Body of pancreas (tissue), 4 donors: ENCODE data around the gene CHRNG. TPM values are rescaled to one million over a fixed set of nuclear protein-coding genes. Genes with fewer than 3 reads are reported as not detected.
A peak's percentile ranks its signal among the peaks of the same experiment; 100 is the strongest.

ENCODE experiments used
- ATAC-seq: fragments of 150-250 bp; one replicate; pipeline ENCODE4 v1.9.1; 2016
- DNase-seq, 4 donors: peaks; one replicate each; pipeline ENCODE4 v3.0.0-alpha.2; 2019
- H3K27ac ChIP-seq, 4 donors: fragments of 200-600 bp; sonication (generic); 1 replicate in 3 of 4; 2 replicates in 1 of 4; pipeline versions ENCODE4 v1.5.1 to v1.6.1; 2016 to 2019; ENCODE audit warnings: mild to moderate bottlenecking in 1 of 4, mixed read lengths in 1 of 4, moderate library complexity in 1 of 4
- H3K27me3 ChIP-seq, 2 donors: fragments of 200-600 bp; sonication (generic); one replicate each; pipeline ENCODE4 v1.6.0; 2016; ENCODE audit warnings: mild to moderate bottlenecking in 1 of 2
- H3K36me3 ChIP-seq, 2 donors: fragments of 200-600 bp; sonication (generic); replicated peaks in 1 of 2; 2 replicates each; pipeline ENCODE4 v1.5.1; 2016; ENCODE audit warnings: low read depth in 2 of 2; ENCODE audit not compliant: insufficient read depth in 1 of 2
- H3K4me1 ChIP-seq: fragments of 200-600 bp; sonication (generic); one replicate; pipeline ENCODE4 v1.6.0; 2016
- H3K4me3 ChIP-seq, 2 donors: fragments of 200-600 bp; sonication (generic); 1 replicate in 1 of 2; 2 replicates in 1 of 2; pipeline ENCODE4 v1.5.1; 2016 to 2019
- H3K9me3 ChIP-seq, 3 donors: fragments of 200-600 bp; sonication (generic); 1 replicate in 2 of 3; 2 replicates in 1 of 3; pipeline ENCODE4 v1.5.1; 2016
- POLR2A ChIP-seq, 3 donors: fragments of 450-650 bp; IDR thresholded peaks; one replicate each; pipeline ENCODE4 v1.6.1; 2016; ENCODE audit warnings: antibody characterized with exemption in 3 of 3, mild to moderate bottlenecking in 2 of 3
- WGBS, 2 donors: methylation state at CpG; one replicate each; pipeline ENCODE4 v1.1.5; 2017; 5-methylcytosine and 5-hydroxymethylcytosine counted together
- intact Hi-C: fragments of 100-400 bp; cut with DNase I; formaldehyde crosslinking; loops from one replicate; pipeline ENCODE4 v1.15.1; 2023
- total RNA-seq, 2 donors: library from RNA; depleted of rRNA; stranded (reverse); fragments of >200 nt; gene quantifications; one replicate each; pipeline ENCODE4 v1.1.0, GENCODE V29; 2016
- TF ChIP-seq, protein P1 (sequence below), 7 experiments: fragments of 450-650 bp in 4 of 7; fragments of 200-600 bp in 3 of 7; sonication (generic) in 3 of 7; IDR thresholded peaks; one replicate each; pipeline ENCODE4 v1.5.1; 2016 to 2019; ENCODE audit warnings: antibody characterized with exemption in 7 of 7

The CHRNG gene
- total RNA-seq, 2 donors from 2014 or later = not detected

DNA sequence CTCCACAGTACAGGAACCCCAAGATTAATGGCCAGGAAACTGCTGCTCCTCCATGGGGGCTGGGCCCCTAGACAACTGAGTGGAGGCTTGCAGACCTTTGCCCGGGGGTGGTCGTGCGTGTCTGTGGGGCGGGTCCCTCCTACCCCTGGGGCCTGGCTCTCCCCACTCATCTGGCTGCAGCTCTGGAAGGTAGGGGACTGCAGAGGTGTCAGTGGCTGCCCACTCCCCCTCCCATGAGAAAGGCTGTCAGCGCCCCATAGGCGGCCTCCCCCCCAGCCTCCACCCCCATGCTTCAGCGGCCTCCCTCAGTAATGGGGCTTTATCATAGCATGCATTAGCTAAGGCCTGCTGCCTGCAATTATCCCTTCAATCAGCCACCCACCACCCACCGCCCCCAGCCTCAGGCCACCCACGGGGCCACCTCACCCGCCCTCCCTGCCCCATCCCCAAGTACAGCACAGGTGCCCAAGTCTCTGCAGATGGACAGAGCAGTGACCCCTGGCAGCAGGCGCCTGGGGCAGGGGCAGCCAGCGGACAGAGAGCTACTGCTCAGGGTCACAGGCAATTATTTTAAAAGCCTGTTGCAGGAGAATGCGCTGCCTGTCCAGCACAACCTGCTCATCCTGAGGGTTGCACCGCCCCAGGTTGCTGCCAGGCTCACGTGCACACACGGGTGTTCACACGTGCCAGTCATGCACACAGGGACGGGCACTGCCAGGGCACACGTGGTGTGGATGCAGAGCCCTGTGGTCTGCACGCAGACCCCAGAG, 42.8 kb upstream of the CHRNG start:
- Histone ChIP-seq H3K27ac (no peak overlapping the region), H3K27me3 (no peaks in the 10 kb centered on the region), H3K9me3 (no peaks in the 10 kb centered on the region), H3K4me1 (peaks cover 8% of the 10 kb centered on the region), H3K4me3 (no peak overlapping the region), H3K36me3 (no peaks in the 10 kb centered on the region)
- intact Hi-C loops = no loop called here
- ATAC-seq = no peak
- no peak for DNase-seq
- TF ChIP-seq, protein P1, sequence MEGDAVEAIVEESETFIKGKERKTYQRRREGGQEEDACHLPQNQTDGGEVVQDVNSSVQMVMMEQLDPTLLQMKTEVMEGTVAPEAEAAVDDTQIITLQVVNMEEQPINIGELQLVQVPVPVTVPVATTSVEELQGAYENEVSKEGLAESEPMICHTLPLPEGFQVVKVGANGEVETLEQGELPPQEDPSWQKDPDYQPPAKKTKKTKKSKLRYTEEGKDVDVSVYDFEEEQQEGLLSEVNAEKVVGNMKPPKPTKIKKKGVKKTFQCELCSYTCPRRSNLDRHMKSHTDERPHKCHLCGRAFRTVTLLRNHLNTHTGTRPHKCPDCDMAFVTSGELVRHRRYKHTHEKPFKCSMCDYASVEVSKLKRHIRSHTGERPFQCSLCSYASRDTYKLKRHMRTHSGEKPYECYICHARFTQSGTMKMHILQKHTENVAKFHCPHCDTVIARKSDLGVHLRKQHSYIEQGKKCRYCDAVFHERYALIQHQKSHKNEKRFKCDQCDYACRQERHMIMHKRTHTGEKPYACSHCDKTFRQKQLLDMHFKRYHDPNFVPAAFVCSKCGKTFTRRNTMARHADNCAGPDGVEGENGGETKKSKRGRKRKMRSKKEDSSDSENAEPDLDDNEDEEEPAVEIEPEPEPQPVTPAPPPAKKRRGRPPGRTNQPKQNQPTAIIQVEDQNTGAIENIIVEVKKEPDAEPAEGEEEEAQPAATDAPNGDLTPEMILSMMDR (IDR thresholded peaks at IDR 0.05) = no peak
- no peak for TF ChIP-seq POLR2A (IDR thresholded peaks at IDR 0.05)
- WGBS, 2 donors = 73 to 78% methylated on average over 6 to 20 of the region's 20 CpGs

- intact Hi-C loops = no loop called here
- Histone ChIP-seq H3K4me1 (peaks cover 14% of the 10 kb centered on the region), H3K36me3 (no peaks in the 10 kb centered on the region), H3K27me3 (no peaks in the 10 kb centered on the region), H3K4me3 (no peak overlapping the region), H3K9me3 (no peaks in the 10 kb centered on the region), H3K27ac (no peak overlapping the region)
- ATAC-seq = no peak
- DNase-seq = no peak
- TF ChIP-seq POLR2A (IDR thresholded peaks at IDR 0.05) = no peak
- TF ChIP-seq, protein P1 (IDR thresholded peaks at IDR 0.05) = no peak
- WGBS, 2 donors = 83 to 91% methylated on average over 9 to 13 of the region's 13 CpGs
Measured at GRCh38 chr2:232497348-232497747, 42.1 kb upstream of the CHRNG start.

GRCh38 chr2:232498452-232498851, 41.0 kb upstream of the CHRNG start:
- peaks cover 0 to 3% of the 10 kb centered on the region in 2 donors for H3K27me3 ChIP-seq
- H3K36me3 ChIP-seq = no peaks in the 10 kb centered on the region
- peaks cover 22% of the 10 kb centered on the region for H3K4me1 ChIP-seq
- no peaks in the 10 kb centered on the region for H3K9me3 ChIP-seq
- H3K27ac ChIP-seq = no peak overlapping the region
- intact Hi-C loops = no loop called here
- no peak overlapping the region for H3K4me3 ChIP-seq
- no peak for DNase-seq
- ATAC-seq = no peak
- TF ChIP-seq POLR2A (IDR thresholded peaks at IDR 0.05) = no peak
- TF ChIP-seq, protein P1 (IDR thresholded peaks at IDR 0.05) = no peak
- 86 to 92% methylated on average over 3 of the region's 3 CpGs for WGBS, 2 donors

DNA sequence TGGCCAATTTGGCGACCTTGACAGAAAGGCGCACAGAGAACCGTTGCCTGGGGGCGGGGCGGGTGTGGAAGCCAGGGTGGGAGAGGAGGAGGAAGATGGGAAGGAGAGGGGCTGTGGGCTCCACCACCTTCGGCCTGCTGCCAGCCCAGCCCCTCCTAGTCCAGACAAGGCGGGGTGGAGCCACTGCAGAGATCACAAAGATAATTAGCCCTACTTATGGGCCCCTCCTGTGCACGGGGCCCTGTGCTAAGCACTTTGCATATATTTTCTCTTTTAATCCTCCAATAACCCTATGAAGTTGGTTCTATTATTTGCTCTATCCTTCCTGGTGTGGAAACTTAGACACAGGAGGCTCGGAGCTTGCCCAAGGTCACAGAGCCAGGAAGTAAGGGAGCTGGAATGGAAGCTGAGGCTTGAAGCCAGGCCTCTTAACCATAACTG, 38.1 kb upstream of the CHRNG start:
- Histone ChIP-seq H3K27ac (peak overlapping the region in 3 of 4 donors; percentile 50 to 73 (median 61)), H3K9me3 (no peaks in the 10 kb centered on the region), H3K4me3 (no peak overlapping the region), H3K27me3 (peaks cover 0 to 6% of the 10 kb centered on the region in 2 donors), H3K4me1 (peaks cover 22% of the 10 kb centered on the region), H3K36me3 (no peaks in the 10 kb centered on the region)
- TF ChIP-seq, protein P1 (IDR thresholded peaks at IDR 0.05) = no peak
- TF ChIP-seq POLR2A (IDR thresholded peaks at IDR 0.05) = no peak
- 57 to 66% methylated on average over 8 to 9 of the region's 9 CpGs for WGBS, 2 donors
- ATAC-seq (peak; percentile 77), DNase-seq (peak; percentile 48 to 70 (median 64))
- intact Hi-C loops = no loop called here
